Endothelial cell of umbilical vein (primary cell): ENCODE results near the gene SLC25A15. TPM values are rescaled to one million over a fixed set of nuclear protein-coding genes. Genes with fewer than 3 reads are reported as not detected.
A peak's percentile ranks its signal among the peaks of the same experiment; 100 is the strongest.

Experiments
- BruUV-seq: library from RNA; stranded (reverse); fragments of 400-500 nt; replicated peaks from 2 replicates; lab custom pipeline; 2021; lab: Mats Ljungman, UMichigan
- CTCF ChIA-PET: fragments of 300-600, 350-600 bp; sonication (Branson Sonifier 250); formaldehyde crosslinking; loops from one replicate; lab custom pipeline; 2021; ENCODE audit warnings: antibody characterized with exemption, inconsistent platforms; lab: Charles Lee
- POLR2A ChIA-PET: fragments of 300-600, 350-600 bp; sonication (Branson Sonifier 250); formaldehyde crosslinking; loops from one replicate; lab custom pipeline; 2021; ENCODE audit warnings: antibody characterized with exemption, inconsistent platforms; lab: Charles Lee
- DNase-seq: peaks from one replicate; pipeline ENCODE4 v3.0.0-alpha.2; 2011; ENCODE audit warnings: low read depth, low spot score
- FAIRE-seq: peaks from 2 replicates; lab custom pipeline; 2011; peaks lifted over from hg19 to GRCh38; lab: Jason Lieb, UNC
- H2AFZ ChIP-seq: 2 replicates; pipeline ENCODE4 v1.6.0; 2012; ENCODE audit warnings: low read depth, low read length, control low read depth, inconsistent platforms
- H3K27ac ChIP-seq: 2 replicates; pipeline ENCODE4 v1.5.1; 2011; ENCODE audit warnings: low read depth, mild to moderate bottlenecking, control low read depth, low read length, moderate library complexity; ENCODE audit not compliant: insufficient read depth
- H3K27me3 ChIP-seq, 2 experiments: 2 replicates each; pipeline versions ENCODE4 v1.6.0 to v1.6.1; 2011; ENCODE audit warnings: low read length in 2 of 2, mixed read lengths in 1 of 2; ENCODE audit not compliant: control insufficient read depth in 2 of 2, insufficient read depth in 2 of 2
- H3K36me3 ChIP-seq, 2 experiments: 2 replicates in 1 of 2; 3 replicates in 1 of 2; pipeline ENCODE4 v1.5.1; 2011; ENCODE audit warnings: low read length in 2 of 2, mild to moderate bottlenecking in 1 of 2, moderate library complexity in 1 of 2; ENCODE audit not compliant: control insufficient read depth in 2 of 2, insufficient read depth in 2 of 2; ENCODE audit errors: extremely low read depth in 1 of 2
- H3K4me1 ChIP-seq: 3 replicates; pipeline ENCODE4 v1.5.1; 2011; ENCODE audit warnings: mild to moderate bottlenecking, low read length; ENCODE audit not compliant: control insufficient read depth, insufficient read depth; ENCODE audit errors: extremely low read depth
- H3K4me2 ChIP-seq: 2 replicates; pipeline ENCODE4 v1.6.1; 2011; ENCODE audit warnings: low read length, control low read depth, mixed read lengths; ENCODE audit not compliant: insufficient read depth
- H3K4me3 ChIP-seq, 3 experiments: fragments of 200-600 bp in 1 of 3; sonication (generic), shearing (Covaris generic) in 1 of 3; replicated peaks in 1 of 3; 2 replicates each; pipeline ENCODE4 v1.5.1; 2011 to 2016; ENCODE audit warnings: control low read depth in 3 of 3, low read length in 3 of 3, mild to moderate bottlenecking in 2 of 3, inconsistent platforms in 1 of 3, low read depth in 1 of 3, moderate library complexity in 1 of 3; ENCODE audit not compliant: insufficient read depth in 1 of 3
- H3K79me2 ChIP-seq: 2 replicates; pipeline ENCODE4 v1.6.0; 2012; ENCODE audit warnings: low read length, inconsistent platforms; ENCODE audit not compliant: control insufficient read depth, insufficient read depth
- H3K9ac ChIP-seq: replicated peaks from 2 replicates; pipeline ENCODE3; 2011; ENCODE audit warnings: low read length, control low read depth; ENCODE audit not compliant: insufficient read depth; ENCODE audit errors: extremely low read depth
- H3K9me1 ChIP-seq: replicated peaks from 3 replicates; pipeline ENCODE4 v1.6.0; 2011; ENCODE audit warnings: mild to moderate bottlenecking, low read length; ENCODE audit not compliant: control insufficient read depth, insufficient read depth; ENCODE audit errors: extremely low read depth
- H3K9me3 ChIP-seq: replicated peaks from 2 replicates; pipeline ENCODE4 v1.5.1; 2012; ENCODE audit warnings: low read length, inconsistent platforms; ENCODE audit not compliant: control insufficient read depth, insufficient read depth
- H4K20me1 ChIP-seq: replicated peaks from 2 replicates; pipeline ENCODE3; 2011; ENCODE audit warnings: mild to moderate bottlenecking, low read length; ENCODE audit not compliant: control insufficient read depth, insufficient read depth; ENCODE audit errors: extremely low read depth
- CTCF ChIP-seq, 2 donors: IDR thresholded peaks; 1 replicate in 1 of 2; 2 replicates in 1 of 2; pipeline ENCODE4 v1.5.1; 2011; ENCODE audit warnings: low read length in 2 of 2, mild to moderate bottlenecking in 2 of 2, moderate library complexity in 2 of 2, control low read depth in 1 of 2, inconsistent platforms in 1 of 2, low read depth in 1 of 2; ENCODE audit not compliant: insufficient read depth in 1 of 2; ENCODE audit errors: extremely low read depth in 1 of 2
- EZH2 ChIP-seq: IDR thresholded peaks from 2 replicates; pipeline ENCODE4 v1.6.1; 2012; ENCODE audit warnings: borderline replicate concordance, low read depth, mild to moderate bottlenecking, moderate library complexity, low read length, inconsistent platforms; ENCODE audit not compliant: severe bottlenecking
- FOS ChIP-seq: IDR thresholded peaks from 2 replicates; pipeline ENCODE4 v1.6.1; 2011; ENCODE audit warnings: mild to moderate bottlenecking, low read length, moderate library complexity, borderline replicate concordance; ENCODE audit not compliant: insufficient read depth
- GATA2 ChIP-seq: IDR thresholded peaks from 2 replicates; pipeline ENCODE4 v1.7.0; 2011; ENCODE audit warnings: low read depth, mild to moderate bottlenecking, moderate library complexity, mixed read lengths, low read length; ENCODE audit not compliant: insufficient read length, insufficient read depth
- JUN ChIP-seq: IDR thresholded peaks from 2 replicates; pipeline ENCODE4 v1.6.1; 2011; ENCODE audit warnings: borderline replicate concordance, low read depth; ENCODE audit not compliant: insufficient read length, insufficient read depth
- MAX ChIP-seq: IDR thresholded peaks from 2 replicates; pipeline ENCODE4 v1.6.1; 2011; ENCODE audit not compliant: insufficient read depth, insufficient read length
- MYC ChIP-seq: IDR thresholded peaks from one replicate; pipeline ENCODE4 v1.6.1; 2011; ENCODE audit warnings: mild to moderate bottlenecking, low read depth, low read length
- POLR2A ChIP-seq: IDR thresholded peaks from 2 replicates; pipeline ENCODE4 v1.6.1; 2012; ENCODE audit warnings: low read depth, mild to moderate bottlenecking, control low read depth, low read length
- POLR2AphosphoS5 ChIP-seq: IDR thresholded peaks from 2 replicates; pipeline ENCODE4 v1.6.1; 2012; ENCODE audit warnings: low read depth, mild to moderate bottlenecking, control low read depth, low read length, moderate library complexity; ENCODE audit not compliant: insufficient read depth
- dilution Hi-C: fragments of 300-500 bp; cut with MboI; formaldehyde crosslinking; loops from one replicate; pipeline ENCODE4 v1.15.0; 2019; ENCODE audit warnings: low sequenced_read_pairs; ENCODE audit not compliant: extremely low pct_ligation_motif_present
- intact Hi-C: fragments of 100-400 bp; cut with micrococcal nuclease; formaldehyde crosslinking; loops from one replicate; pipeline ENCODE4 v1.10.0; 2022
- polyA plus RNA-seq, 4 experiments: library from polyadenylated mRNA; depleted of rRNA in 3 of 4; stranded (reverse) in 3 of 4; unstranded in 1 of 4; fragments of >200 nt; gene quantifications; 2 replicates each; pipeline versions ENCODE4 v1.2.1 to v1.2.3, GENCODE V29; 2011 to 2012; ENCODE audit warnings: missing spikeins in 1 of 4
- total RNA-seq: library from RNA; stranded (reverse); gene quantifications from 2 replicates; pipeline ENCODE4 v1.2.3, GENCODE V29; 2021

SLC25A15 gene
- total and polyA plus RNA-seq, 2 donors (not counting 3 experiments of a cell fraction or from before 2014, with no cell fraction given) = 6.8 to 11.5 TPM

- no peak for FAIRE-seq
- Histone ChIP-seq H3K4me3 (no peak overlapping the region), H3K79me2 (no peaks in the 10 kb centered on the region), H3K27me3 (no peaks in the 10 kb centered on the region), H4K20me1 (no peaks in the 10 kb centered on the region), H3K27ac (no peak overlapping the region), H3K4me1 (no peaks in the 10 kb centered on the region), H2AFZ (no peak overlapping the region), H3K9me1 (no peaks in the 10 kb centered on the region), H3K4me2 (no peak overlapping the region), H3K9me3 (no peaks in the 10 kb centered on the region), H3K36me3 (peaks cover 2 to 4% of the 10 kb centered on the region in 2 experiments), H3K9ac (no peak overlapping the region)
- peak; percentile 17 for DNase-seq
- no TSS peak for BruUV-seq
- intact Hi-C loops = no loop called here
- no peak for TF ChIP-seq EZH2
- TF ChIP-seq CTCF (IDR thresholded peaks at IDR 0.05; ENCODE audit: extremely low read depth in 1 of 2, insufficient read depth in 1 of 2, low read depth in 1 of 2, low read length in 2 of 2) = peak in 1 of 2 donors; percentile 4
- CTCF ChIA-PET = interaction anchor here (0.7 to 2.1 kb wide), 11 partner anchors 8 to 1063 kb away, joined by 3 to 8 read pairs (median 4); no protein-coding TSS in a partner anchor
- POLR2A ChIA-PET = no interaction called here
- dilution Hi-C loops = no loop called here
These were observed 40.1 kb upstream of the SLC25A15 start for GRCh38 chr13:40749327-40749726.

- DNase-seq (no peak), FAIRE-seq (no peak)
- POLR2A ChIA-PET = interaction anchor here (0.6 kb wide), 1 partner anchor 877 kb away, joined by 5 read pairs; no protein-coding TSS in a partner anchor
- Histone ChIP-seq H3K9me3 (no peaks in the 10 kb centered on the region), H3K4me3 (no peak overlapping the region), H3K27ac (no peak overlapping the region), H3K36me3 (peaks cover 2 to 4% of the 10 kb centered on the region in 2 experiments), H3K4me2 (no peak overlapping the region), H4K20me1 (no peaks in the 10 kb centered on the region), H3K27me3 (no peaks in the 10 kb centered on the region), H2AFZ (no peak overlapping the region), H3K79me2 (no peaks in the 10 kb centered on the region), H3K4me1 (no peaks in the 10 kb centered on the region), H3K9me1 (no peaks in the 10 kb centered on the region), H3K9ac (no peak overlapping the region)
- intact Hi-C loops = no loop called here
- dilution Hi-C loops = no loop called here
- CTCF ChIA-PET = no interaction called here
- no peak for TF ChIP-seq JUN
- TF ChIP-seq CTCF (IDR thresholded peaks at IDR 0.05; ENCODE audit: extremely low read depth in 1 of 2, insufficient read depth in 1 of 2, low read depth in 1 of 2, low read length in 2 of 2) = no peak
- no peak for TF ChIP-seq MAX
- no peak for TF ChIP-seq GATA2
- no peak for TF ChIP-seq FOS
- no peak for TF ChIP-seq POLR2A
- no peak for TF ChIP-seq EZH2
- no peak for TF ChIP-seq MYC
- TF ChIP-seq POLR2AphosphoS5 = no peak
- no TSS peak for BruUV-seq
These were observed 34.2 kb upstream of the SLC25A15 start for GRCh38 chr13:40755082-40755700.
